Vagina (tissue), 2 donors: ENCODE measurements around the gene THSD7B.

Experiments used
- CTCF ChIP-seq, 3 experiments: fragments of 450-650 bp in 2 of 3; fragments of 200-600 bp in 1 of 3; sonication (generic) in 1 of 3; IDR thresholded peaks; one replicate each; pipeline ENCODE4 v1.5.1; 2017 to 2019; ENCODE audit warnings: antibody characterized with exemption in 3 of 3, mild to moderate bottlenecking in 2 of 3, moderate library complexity in 2 of 3
- POLR2A ChIP-seq, 2 donors: fragments of 450-650 bp; IDR thresholded peaks; one replicate each; pipeline ENCODE4 v1.6.1; 2017; ENCODE audit warnings: antibody characterized with exemption in 2 of 2, mild to moderate bottlenecking in 2 of 2, moderate library complexity in 2 of 2
- POLR2AphosphoS5 ChIP-seq, 2 donors: sonication (generic); formaldehyde crosslinking; IDR thresholded peaks; one replicate each; pipeline ENCODE4 v1.9.0; 2017; ENCODE audit warnings: antibody characterized with exemption in 2 of 2, mild to moderate bottlenecking in 2 of 2, low read depth in 1 of 2; ENCODE audit not compliant: insufficient read depth in 1 of 2

GRCh38 chr2:136798766-136799165, 33.4 kb downstream of the THSD7B start:
- TF ChIP-seq CTCF (IDR thresholded peaks at IDR 0.05) (no peak), POLR2A (IDR thresholded peaks at IDR 0.05) (no peak), POLR2AphosphoS5 (IDR thresholded peaks at IDR 0.05; ENCODE audit: insufficient read depth in 1 of 2, low read depth in 1 of 2) (no peak)
